HG02571 (cell line): ENCODE measurements around the gene AAK1.

ENCODE experiments used
- ATAC-seq: cut with Tn5 transposase; IDR thresholded peaks from one replicate; pipeline ENCODE4 v1.9.1; 2021; ENCODE audit warnings: mild to moderate bottlenecking, moderate library complexity; ENCODE audit not compliant: unreplicated experiment

AAK1 gene

DNA sequence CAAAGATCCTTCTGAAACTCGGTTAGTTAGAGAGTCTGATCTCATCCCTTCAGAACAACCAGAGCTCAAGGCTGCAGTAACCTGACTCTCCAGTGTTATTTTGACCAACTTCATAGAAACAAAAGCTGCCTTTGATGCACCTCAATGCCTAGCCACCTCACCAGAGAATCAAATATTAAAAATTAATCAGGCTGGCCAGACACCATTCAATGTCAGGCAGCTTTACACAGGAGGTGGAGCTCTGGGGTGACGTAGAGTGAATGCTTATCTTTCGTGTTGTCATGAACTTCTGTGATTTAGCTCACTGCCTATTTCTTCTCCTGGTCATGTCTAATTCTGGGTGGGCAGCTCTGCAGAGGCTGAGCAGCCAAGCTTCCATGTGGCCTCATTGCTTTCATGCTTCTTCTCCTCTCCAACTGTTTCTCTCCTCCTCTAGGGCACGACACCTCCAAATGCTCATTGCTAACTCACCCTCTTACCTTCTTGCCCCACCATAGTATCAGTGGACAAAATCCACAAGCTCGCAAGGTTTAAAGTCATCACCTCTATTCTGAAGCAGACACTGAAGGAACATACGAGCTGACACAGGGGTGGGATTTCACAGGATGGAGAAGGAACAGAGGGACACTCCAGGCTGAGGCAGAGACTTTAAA is 39.4 kb downstream of the AAK1 start:
- ATAC-seq, result no peak

DNA sequence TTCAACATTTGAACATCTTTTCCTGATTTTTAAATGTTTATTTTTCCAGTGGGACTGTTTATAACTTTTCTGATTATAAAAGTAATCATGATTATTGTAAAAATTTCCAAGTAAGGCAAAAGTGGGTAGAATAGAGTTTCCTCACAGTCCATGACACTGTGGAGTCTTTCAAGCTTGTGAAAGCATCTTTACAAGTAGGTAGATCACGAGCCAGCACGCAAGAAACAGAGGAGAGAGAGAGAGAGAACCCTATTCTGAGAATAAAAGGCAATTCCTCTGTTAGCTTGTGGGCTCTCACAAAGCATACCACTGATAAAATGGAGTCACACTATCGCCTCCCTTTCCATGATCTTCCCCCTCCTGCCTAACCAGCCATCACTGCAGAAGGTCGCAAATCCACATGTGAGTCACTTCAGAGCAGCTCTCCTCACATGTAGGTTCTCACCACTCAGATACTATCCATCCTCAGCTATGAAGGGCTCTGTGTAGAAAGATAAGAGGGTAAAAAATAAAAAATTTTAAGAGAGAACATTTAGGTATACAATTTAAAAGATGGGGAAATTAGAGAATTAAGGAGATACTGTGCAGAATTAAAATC is 40.3 kb downstream of the AAK1 start:
- ATAC-seq, result no peak

- no peak for ATAC-seq
These were observed 42.3 kb downstream of the AAK1 start for GRCh38 chr2:69601179-69601612.

DNA sequence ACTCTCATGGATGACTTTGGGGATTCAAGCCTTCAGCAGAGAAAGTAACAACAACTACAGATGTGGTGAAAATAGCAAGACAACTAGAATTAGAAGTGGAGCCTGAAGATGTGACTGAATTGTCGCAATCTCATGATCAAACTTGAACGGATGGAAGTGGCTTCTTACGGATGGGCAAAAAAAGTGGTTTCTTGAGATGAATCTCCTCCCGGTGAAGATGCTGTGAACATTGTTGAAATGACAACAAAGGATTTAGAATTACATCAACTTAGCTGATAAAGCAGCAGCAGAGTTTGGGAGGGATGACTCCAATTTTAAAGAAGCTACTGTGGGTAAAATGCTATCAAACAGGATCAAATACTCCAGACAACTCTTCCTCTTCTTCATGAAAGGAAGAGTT is 43.1 kb downstream of the AAK1 start:
- no peak for ATAC-seq

DNA sequence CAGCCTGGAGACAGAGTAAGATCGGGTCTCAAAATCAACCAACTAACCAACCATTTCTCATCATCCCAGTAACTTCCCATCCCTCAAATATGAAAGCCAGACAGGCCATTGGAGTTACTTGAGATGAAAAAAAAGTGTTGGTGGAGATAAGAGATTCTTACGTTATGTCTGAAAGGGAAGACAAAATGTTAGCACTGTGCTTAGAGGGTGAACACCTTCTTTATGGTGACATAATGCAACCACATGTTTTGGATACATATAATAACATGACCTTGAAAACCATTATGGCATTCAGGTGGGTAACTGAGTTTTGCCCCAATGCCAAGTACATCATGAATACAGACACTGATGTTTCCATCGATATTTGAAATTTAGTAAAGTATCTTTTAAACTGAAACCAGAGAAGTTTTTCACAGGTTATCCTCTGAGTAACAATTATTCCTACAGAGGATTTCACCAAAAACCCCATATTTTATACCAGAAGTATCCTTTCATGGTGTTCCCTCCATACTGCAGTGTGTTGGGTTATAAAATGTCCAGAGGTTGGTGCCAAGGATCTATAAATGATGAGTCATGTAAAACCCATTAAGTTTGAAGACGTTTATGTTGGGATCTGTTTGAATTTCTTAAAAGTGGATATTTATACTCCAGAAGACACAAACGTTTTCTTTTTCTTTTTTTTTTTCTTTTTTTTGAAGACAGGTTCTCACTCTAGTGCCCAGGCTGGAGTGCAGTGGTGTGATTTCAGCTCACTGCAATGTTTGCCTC is 45.5 kb downstream of the AAK1 start:
- ATAC-seq, result no peak

- no peak for ATAC-seq
These were observed 46.4 kb downstream of the AAK1 start for GRCh38 chr2:69597105-69597504.

DNA sequence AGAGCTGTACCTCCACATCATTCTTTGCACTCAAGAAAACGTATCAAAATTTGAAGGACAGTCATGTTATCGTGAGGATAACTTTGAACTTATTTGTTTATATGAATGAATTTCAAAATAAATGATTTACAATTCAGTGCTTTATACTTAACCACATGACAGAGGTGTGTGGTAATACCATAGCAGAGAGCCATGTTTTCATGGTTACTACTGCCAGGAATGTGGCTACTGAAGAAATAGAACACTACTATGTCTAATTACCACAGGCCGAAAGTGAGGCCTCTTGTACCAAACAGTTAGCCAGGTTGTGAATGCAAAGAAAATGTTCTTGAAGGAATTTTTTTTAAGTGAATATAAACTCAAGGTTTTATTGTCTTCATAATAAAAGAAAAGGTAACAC is 49.2 kb downstream of the AAK1 start:
- ATAC-seq, result no peak

DNA sequence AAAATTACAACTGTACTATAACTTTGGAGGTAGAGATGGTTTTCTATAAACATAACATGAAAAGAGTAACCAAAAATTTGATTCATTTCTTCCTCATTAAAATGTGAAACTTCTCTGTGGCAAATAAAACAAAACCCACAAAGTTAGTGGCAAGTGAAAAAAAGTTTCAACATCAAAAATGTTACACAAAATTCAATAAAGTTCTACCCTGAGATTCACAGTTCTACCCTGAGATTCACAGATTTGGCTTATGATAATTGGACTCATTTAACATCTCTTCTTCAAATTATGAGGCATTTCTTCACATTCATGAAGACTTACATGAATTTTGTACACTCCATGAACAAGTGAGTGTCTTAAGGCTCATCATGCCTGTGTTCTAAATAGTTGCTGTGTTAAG is 51.0 kb downstream of the AAK1 start:
- ATAC-seq, result no peak

GRCh38 chr2:69589973-69590652 is 53.4 kb downstream of the AAK1 start:
- no peak for ATAC-seq

- ATAC-seq, result no peak
These were observed 54.6 kb downstream of the AAK1 start for GRCh38 chr2:69588945-69589344.

DNA sequence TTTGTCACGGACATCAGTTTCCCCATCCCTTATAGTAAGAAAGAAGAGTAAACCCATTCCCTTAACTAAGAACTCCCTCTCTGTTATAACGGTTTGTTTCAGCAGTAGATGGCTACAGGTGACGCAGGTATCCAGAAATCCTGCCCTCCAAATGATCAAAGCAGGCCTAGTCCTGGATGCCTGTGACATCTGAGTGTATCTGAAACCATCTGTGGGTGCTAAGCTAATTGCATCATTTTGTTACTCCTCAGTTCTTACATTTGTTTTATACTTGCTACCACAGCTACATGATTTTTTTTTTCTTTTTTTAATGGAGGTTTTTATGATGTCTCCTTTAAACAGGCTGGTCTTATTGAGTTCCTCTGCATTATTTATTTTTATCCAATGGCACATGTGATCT is 55.1 kb downstream of the AAK1 start:
- ATAC-seq, result no peak

DNA sequence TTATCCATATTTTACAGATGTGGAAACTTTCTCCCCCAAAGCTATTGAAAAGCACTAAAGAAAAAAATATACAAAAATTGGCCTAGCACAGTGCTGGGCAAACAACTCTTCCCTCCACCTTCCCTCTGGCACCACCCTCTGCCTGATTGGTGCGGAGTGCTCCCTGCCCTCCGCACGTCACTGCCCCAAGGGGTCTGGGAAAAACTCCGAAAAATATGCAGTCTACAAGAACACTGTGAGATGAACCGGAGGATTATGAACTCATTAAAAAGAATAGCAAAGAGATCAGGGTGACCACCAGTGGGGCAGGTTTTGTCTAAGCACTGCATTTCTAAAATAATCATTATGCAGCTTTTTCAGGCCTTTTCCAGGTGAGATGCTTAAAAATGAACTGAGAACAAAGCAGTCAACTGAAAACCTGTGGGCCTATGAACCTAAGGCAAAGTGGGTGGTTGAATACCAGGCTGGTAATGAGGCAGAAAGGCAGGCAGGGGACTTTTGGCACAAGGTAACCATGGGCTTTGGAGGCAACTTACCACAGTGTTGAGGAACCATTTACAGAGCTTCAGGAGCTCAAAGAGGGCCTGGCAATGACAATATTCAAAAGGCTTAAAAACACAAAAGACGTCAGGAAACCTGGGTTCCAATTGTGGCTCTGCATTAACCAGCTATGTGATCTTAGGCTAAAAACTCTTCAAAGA is 57.5 kb downstream of the AAK1 start:
- ATAC-seq, result no peak

DNA sequence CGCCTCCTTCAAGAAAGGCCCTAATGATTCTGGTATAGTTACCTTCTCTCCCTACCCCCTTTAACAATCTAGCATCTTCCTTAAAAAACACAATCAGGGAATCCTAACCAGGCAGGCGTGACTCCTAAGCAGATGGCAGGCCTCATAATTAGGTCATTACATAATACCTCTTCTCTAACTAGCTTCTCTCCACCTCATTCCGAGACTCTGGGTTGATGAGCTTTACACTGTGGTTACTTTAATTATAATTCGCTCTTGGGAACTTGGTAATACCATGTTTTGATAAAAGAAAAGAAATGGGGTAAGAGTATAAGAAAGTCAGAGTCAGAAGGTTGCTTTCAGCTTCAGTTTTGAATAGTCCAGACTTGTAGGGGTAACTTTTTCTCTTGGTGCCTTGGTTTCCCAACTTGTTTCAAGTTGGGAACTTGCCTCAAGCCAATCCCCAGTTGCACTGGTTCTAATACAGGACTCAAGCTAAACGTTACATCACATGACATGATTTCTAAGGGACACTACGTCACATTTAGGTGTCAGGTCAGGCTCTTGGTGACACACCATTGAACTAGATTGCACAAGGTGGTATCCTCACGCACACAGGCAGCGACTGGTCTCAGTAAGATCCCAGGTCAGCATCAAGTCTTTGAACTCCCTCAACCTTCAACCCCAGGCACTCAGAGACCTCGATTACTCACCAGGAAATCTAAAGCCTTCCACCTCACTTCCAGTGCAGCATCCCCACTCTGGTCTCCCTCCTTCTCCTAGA is 59.2 kb downstream of the AAK1 start:
- ATAC-seq, result no peak

DNA sequence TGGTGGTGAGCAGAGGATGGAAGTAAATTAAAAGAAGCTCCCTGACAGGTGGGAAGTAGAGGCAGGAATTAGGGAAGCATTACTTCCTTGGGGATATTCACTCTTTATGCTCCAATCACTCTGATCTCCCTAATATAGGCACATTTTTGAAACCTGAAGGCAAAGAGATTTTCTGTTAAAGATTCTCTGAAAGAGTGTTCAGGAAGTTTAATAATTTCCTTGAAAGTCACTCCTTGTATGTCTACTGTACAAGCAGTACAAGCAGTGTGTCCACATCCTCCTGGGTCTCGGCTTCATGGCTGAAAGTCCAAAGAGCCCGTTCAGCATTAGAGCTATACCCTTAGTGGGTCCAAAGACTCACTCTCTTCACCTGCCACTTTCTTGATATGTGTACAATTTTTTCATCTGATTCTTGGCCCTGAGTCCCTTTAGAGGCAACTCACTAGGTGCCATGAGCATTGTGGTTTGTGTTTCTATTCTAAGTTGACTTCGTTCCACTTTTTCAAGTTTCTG is 60.2 kb downstream of the AAK1 start:
- ATAC-seq, result no peak

- ATAC-seq, result no peak
These were observed 60.9 kb downstream of the AAK1 start for GRCh38 chr2:69582582-69583176.

- ATAC-seq, result no peak
These were observed 61.6 kb downstream of the AAK1 start for GRCh38 chr2:69581774-69582581.

- ATAC-seq, result no peak
These were observed 63.1 kb downstream of the AAK1 start for GRCh38 chr2:69580486-69580885.

- no peak for ATAC-seq
These were observed 64.0 kb downstream of the AAK1 start for GRCh38 chr2:69579536-69579935.

DNA sequence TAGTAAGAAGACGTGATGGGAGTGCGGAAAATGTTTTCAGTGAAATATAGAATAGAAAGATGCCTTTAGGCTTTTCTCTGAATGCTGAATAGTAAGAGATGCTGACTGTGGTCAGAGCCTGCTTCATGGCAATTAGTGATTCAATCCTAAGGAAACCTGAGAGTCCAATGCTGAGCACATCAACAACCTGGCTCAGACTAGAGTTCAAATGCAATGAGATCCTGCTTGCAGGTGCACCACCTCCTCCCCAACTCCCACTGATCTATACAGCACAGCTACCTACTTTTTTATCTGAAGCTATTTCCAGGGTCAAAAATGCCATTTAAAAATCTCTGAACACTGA is 65.4 kb downstream of the AAK1 start:
- ATAC-seq, result no peak
